Activated CD4-positive, alpha-beta T cell treated with anti-CD3 and anti-CD28 coated beads, Interleukin-10, Interleukin-2, amounts not matched to agents 100 ng/mL and 50 ng/mL, durations not matched to agents 16 hours and 8 hours (primary cell): ENCODE results near the gene PPP1R13B.
"Not testable (repeated sequence)": the region's sequence is repeated elsewhere in the genome, so short reads cannot be mapped to it uniquely, and the experiment has no call there.

Experiments used
- DNase-seq: peaks from one replicate; pipeline ENCODE4 v3.0.0-alpha.2; 2020

Gene PPP1R13B

GRCh38 chr14:103695296-103696069, 151.9 kb downstream of the PPP1R13B start:
- no peak for DNase-seq

GRCh38 chr14:103694572-103695026, 152.8 kb downstream of the PPP1R13B start:
- DNase-seq, result no peak

DNA sequence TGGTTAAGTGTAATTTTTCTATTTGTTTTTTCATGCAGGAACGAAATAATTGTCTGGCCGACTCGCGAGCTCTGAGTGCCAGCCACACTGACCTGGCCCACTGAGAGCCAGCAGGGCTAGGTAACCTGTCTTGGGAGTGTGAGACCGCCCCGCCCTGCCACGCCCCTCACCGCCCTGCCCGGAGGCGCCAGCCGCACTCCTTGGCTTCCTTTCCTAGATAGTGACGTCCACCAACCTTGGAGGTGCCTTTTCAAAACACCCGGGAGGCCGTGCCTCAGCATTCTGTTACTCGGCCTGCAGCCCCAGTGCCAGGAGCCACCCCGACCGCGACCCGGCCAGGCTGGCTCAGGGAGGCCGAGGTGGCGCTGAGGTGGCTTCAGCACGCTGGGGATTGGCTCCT, 153.9 kb downstream of the PPP1R13B start:
- no peak for DNase-seq

- no peak for DNase-seq
These were observed 154.5 kb downstream of the PPP1R13B start for GRCh38 chr14:103692871-103693270.

- no peak for DNase-seq
These were observed 155.2 kb downstream of the PPP1R13B start for GRCh38 chr14:103692159-103692558.

GRCh38 chr14:103691655-103692054, 155.7 kb downstream of the PPP1R13B start:
- DNase-seq, result not testable (repeated sequence)

- no peak for DNase-seq
These were observed 157.0 kb downstream of the PPP1R13B start for GRCh38 chr14:103690332-103690731.

DNA sequence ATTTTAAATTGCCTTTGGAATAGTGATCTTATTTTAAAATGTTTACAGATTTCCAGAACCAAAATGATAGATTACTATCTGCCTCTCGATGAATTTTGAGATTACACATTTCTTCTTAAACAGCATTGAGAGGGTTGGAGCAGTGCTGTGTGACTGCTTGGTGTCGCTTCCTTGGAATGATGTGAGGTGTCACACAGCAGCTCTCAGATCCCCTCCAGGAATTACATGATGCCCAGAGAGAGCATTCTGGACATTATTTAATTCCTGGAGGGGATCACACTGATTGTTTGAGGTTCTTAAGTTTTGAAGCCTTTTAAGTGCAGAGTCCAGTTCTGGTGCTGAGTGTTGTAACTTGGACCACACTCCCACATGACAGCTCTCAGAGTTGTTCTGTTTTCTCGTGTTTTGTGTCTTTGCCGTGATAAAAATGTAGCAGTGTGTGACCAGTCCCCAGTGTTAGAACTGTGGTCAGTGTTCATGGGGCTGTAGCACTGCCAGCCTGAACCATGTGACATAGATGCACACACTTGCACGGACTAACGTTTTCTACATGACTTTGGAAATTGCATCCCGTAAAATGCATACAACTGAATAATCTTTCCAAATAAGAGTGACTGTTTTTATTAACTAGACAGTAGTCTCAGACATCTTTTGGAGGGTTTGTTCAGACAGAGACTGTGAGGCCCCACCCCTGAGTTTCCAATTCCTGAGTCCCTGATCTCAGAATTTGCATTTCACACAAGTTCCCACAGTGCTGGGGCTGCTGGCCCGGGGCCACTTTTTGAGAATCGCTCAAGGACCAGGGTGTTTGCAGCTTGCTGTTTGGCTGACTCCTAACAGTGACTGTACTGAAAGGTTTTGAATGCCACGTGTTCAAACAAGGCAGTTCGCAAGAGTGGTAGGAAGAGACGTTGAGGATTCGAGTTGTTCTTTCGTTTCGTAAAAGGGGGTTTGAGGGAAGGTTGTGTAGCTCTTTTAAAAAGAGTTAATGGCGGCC, 158.2 kb downstream of the PPP1R13B start:
- no peak for DNase-seq

- no peak for DNase-seq
These were observed 158.9 kb downstream of the PPP1R13B start for GRCh38 chr14:103688441-103688840.

- no peak for DNase-seq
These were observed 159.7 kb downstream of the PPP1R13B start for GRCh38 chr14:103687712-103688111.

GRCh38 chr14:103686831-103687485, 160.4 kb downstream of the PPP1R13B start:
- no peak for DNase-seq

GRCh38 chr14:103685276-103686211, 161.8 kb downstream of the PPP1R13B start:
- no peak for DNase-seq

DNA sequence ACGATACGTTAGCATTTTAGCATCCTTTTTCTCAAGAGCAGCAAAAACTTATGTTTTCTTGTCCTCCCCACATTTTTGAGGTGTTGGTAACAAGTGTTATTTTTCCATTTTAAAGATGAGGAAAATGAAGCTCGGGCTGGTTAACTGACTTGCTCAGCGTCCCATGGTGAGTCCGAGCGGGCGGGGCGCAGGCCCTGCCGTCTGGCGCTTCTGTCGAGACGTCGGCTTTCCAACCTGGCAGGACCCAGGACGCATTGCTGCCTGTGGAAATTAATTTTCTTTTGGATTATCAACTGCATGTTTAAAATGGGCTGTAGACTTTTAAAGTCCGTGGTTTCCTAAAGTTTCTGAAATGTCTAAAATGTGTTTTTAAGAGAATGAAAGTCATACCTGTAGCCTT, 162.5 kb downstream of the PPP1R13B start:
- DNase-seq, result no peak

GRCh38 chr14:103684471-103684870, 162.9 kb downstream of the PPP1R13B start:
- DNase-seq, result no peak
